Karpas-422 (cell line): Measurements from ENCODE around the gene TAS2R20. TPM values are rescaled to one million over a fixed set of nuclear protein-coding genes. Genes with fewer than 3 reads are reported as not detected.

Experiments
- DNase-seq: peaks from one replicate; pipeline ENCODE4 v3.0.0-alpha.2; 2015
- H2AFZ ChIP-seq: fragments of 200-600 bp; sonication (generic); 2 replicates; pipeline ENCODE4 v1.6.1; 2014; ENCODE audit warnings: antibody characterized with exemption, low read length, mixed read lengths
- H3K27ac ChIP-seq: fragments of 200-600 bp; sonication (generic); 2 replicates; pipeline ENCODE4 v1.5.1; 2014; ENCODE audit warnings: mild to moderate bottlenecking, low read length, moderate library complexity
- H3K27me3 ChIP-seq: fragments of 200-600 bp; sonication (generic); 2 replicates; pipeline ENCODE4 v1.6.1; 2014; ENCODE audit warnings: low read length, mixed read lengths
- H3K36me3 ChIP-seq: fragments of 200-600 bp; sonication (generic); 2 replicates; pipeline ENCODE4 v1.6.1; 2014; ENCODE audit warnings: low read length, mixed read lengths; ENCODE audit not compliant: insufficient read depth
- H3K4me1 ChIP-seq: fragments of 200-600 bp; sonication (generic); 2 replicates; pipeline ENCODE4 v1.6.1; 2014; ENCODE audit warnings: mild to moderate bottlenecking, low read length, mixed read lengths
- H3K4me2 ChIP-seq: fragments of 200-600 bp; sonication (generic); 2 replicates; pipeline ENCODE4 v1.6.1; 2014; ENCODE audit warnings: low read length, low read depth, mild to moderate bottlenecking; ENCODE audit not compliant: poor library complexity, severe bottlenecking
- H3K4me3 ChIP-seq: fragments of 200-600 bp; sonication (generic); 2 replicates; pipeline ENCODE4 v1.5.1; 2014; ENCODE audit warnings: mild to moderate bottlenecking, antibody characterized with exemption, low read length, mixed read lengths
- H3K79me2 ChIP-seq: fragments of 200-600 bp; sonication (generic); 2 replicates; pipeline ENCODE4 v1.6.1; 2014; ENCODE audit warnings: mild to moderate bottlenecking, low read length, mixed read lengths
- H3K9ac ChIP-seq: fragments of 200-600 bp; sonication (generic); 2 replicates; pipeline ENCODE4 v1.6.0; 2014; ENCODE audit warnings: low read length
- H3K9me2 ChIP-seq: fragments of 200-600 bp; sonication (generic), shearing (Covaris generic); replicated peaks from 2 replicates; pipeline ENCODE4 v1.6.0; 2014; ENCODE audit warnings: mild to moderate bottlenecking, low read length, moderate library complexity; ENCODE audit not compliant: insufficient read depth
- H3K9me3 ChIP-seq: fragments of 300-700, 200-600 bp; sonication (generic); 2 replicates; pipeline ENCODE4 v1.6.1; 2014; ENCODE audit warnings: low read length, mixed read lengths
- H4K20me1 ChIP-seq: fragments of 200-600 bp; sonication (generic); 2 replicates; pipeline ENCODE4 v1.6.1; 2014; ENCODE audit warnings: mild to moderate bottlenecking, antibody characterized with exemption, low read length, low read depth; ENCODE audit not compliant: insufficient read depth
- total RNA-seq: library from RNA; depleted of rRNA; stranded (reverse); fragments of >200 nt; shearing (Covaris generic); gene quantifications from 2 replicates; pipeline ENCODE4 v1.2.3, GENCODE V29; 2014; ENCODE audit warnings: low replicate concordance

TAS2R20 gene
- total RNA-seq, 1 experiment from 2014 or later: 18.2 TPM

- no peak within 1 kb of the TSS for H3K4me3 ChIP-seq
Measured at GRCh38 chr12:11022520-11022919, 24.4 kb upstream of the TAS2R20 start, which contains the start of gene TAS2R19. Gene TAS2R19 (minus strand): TSS chr12:11022620. CDS start chr12:11022571, 49 bp downstream.

GRCh38 chr12:11016937-11017336 is 18.8 kb upstream of the TAS2R20 start:
- Histone ChIP-seq H4K20me1 (no peaks in the 10 kb centered on the region), H3K36me3 (no peaks in the 10 kb centered on the region), H2AFZ (no peak overlapping the region), H3K4me3 (no peak overlapping the region), H3K9me2 (no peaks in the 10 kb centered on the region), H3K9me3 (no peaks in the 10 kb centered on the region), H3K9ac (no peak overlapping the region), H3K27ac (no peak overlapping the region), H3K4me1 (no peaks in the 10 kb centered on the region), H3K27me3 (no peaks in the 10 kb centered on the region), H3K4me2 (no peak overlapping the region), H3K79me2 (peaks cover 37% of the 10 kb centered on the region)
- DNase-seq: no peak

More at GRCh38 chr12:11022520-11022919, 24.4 kb upstream of the TAS2R20 start, which contains the start of gene TAS2R19:
- Histone ChIP-seq H3K79me2 (peaks cover 41% of the 10 kb centered on the region), H3K4me1 (no peaks in the 10 kb centered on the region), H3K9me3 (no peaks in the 10 kb centered on the region), H3K36me3 (no peaks in the 10 kb centered on the region; the same call in 1 of the 2 replicates), H3K4me2 (no peak within 1 kb of the TSS), H3K27ac (no peak within 1 kb of the TSS), H3K27me3 (no peaks in the 10 kb centered on the region), H2AFZ (no peak within 1 kb of the TSS), H3K9ac (no peak within 1 kb of the TSS), H3K9me2 (no peaks in the 10 kb centered on the region), H4K20me1 (no peaks in the 10 kb centered on the region)
- DNase-seq: no peak

- no peaks in the 10 kb centered on the region for H3K36me3 ChIP-seq
- no peak for DNase-seq
- no peak overlapping the region for H3K9ac ChIP-seq
- H3K9me3 ChIP-seq: no peaks in the 10 kb centered on the region
- no peaks in the 10 kb centered on the region for H4K20me1 ChIP-seq
- peaks cover 35% of the 10 kb centered on the region for H3K79me2 ChIP-seq
- H3K9me2 ChIP-seq: no peaks in the 10 kb centered on the region
- H3K27me3 ChIP-seq: no peaks in the 10 kb centered on the region
- no peak overlapping the region for H2AFZ ChIP-seq
- H3K4me3 ChIP-seq: no peak overlapping the region
- H3K27ac ChIP-seq: no peak overlapping the region
- H3K4me1 ChIP-seq: peaks cover 4% of the 10 kb centered on the region; the same call in 1 of the 2 replicates
- H3K4me2 ChIP-seq: no peak overlapping the region
Measured at GRCh38 chr12:11015775-11016430, 17.8 kb upstream of the TAS2R20 start.

GRCh38 chr12:11014234-11014633 is 16.1 kb upstream of the TAS2R20 start:
- Histone ChIP-seq H3K9ac (no peak overlapping the region), H3K79me2 (peaks cover 26% of the 10 kb centered on the region), H3K27ac (no peak overlapping the region), H4K20me1 (no peaks in the 10 kb centered on the region), H3K27me3 (no peaks in the 10 kb centered on the region), H3K9me3 (no peaks in the 10 kb centered on the region), H3K4me3 (no peak overlapping the region), H3K9me2 (no peaks in the 10 kb centered on the region), H3K36me3 (no peaks in the 10 kb centered on the region), H3K4me1 (peaks cover 6% of the 10 kb centered on the region; the same call in 1 of the 2 replicates), H3K4me2 (no peak overlapping the region), H2AFZ (no peak overlapping the region)
- no peak for DNase-seq

GRCh38 chr12:11007608-11008007 is 9.5 kb upstream of the TAS2R20 start:
- no peak overlapping the region for H2AFZ ChIP-seq
- no peak overlapping the region for H3K4me2 ChIP-seq
- peaks cover 14% of the 10 kb centered on the region for H3K79me2 ChIP-seq
- no peak for DNase-seq
- H3K9me3 ChIP-seq: no peaks in the 10 kb centered on the region
- no peak overlapping the region for H3K9ac ChIP-seq
- no peaks in the 10 kb centered on the region for H3K9me2 ChIP-seq
- no peaks in the 10 kb centered on the region for H3K27me3 ChIP-seq
- H3K4me3 ChIP-seq: no peak overlapping the region
- H3K4me1 ChIP-seq: peaks cover 6% of the 10 kb centered on the region; the same call in 1 of the 2 replicates
- H4K20me1 ChIP-seq: no peaks in the 10 kb centered on the region
- no peaks in the 10 kb centered on the region for H3K36me3 ChIP-seq
- no peak overlapping the region for H3K27ac ChIP-seq

- Histone ChIP-seq H3K4me1 (no peaks in the 10 kb centered on the region), H3K9me3 (no peaks in the 10 kb centered on the region), H3K36me3 (no peaks in the 10 kb centered on the region), H3K27ac (no peak overlapping the region), H3K9ac (no peak overlapping the region), H3K4me3 (no peak overlapping the region), H2AFZ (no peak overlapping the region), H3K27me3 (no peaks in the 10 kb centered on the region), H3K9me2 (no peaks in the 10 kb centered on the region), H3K4me2 (no peak overlapping the region), H4K20me1 (no peaks in the 10 kb centered on the region), H3K79me2 (peaks cover 13% of the 10 kb centered on the region)
- no peak for DNase-seq
Measured at GRCh38 chr12:10994307-10994706, 3.8 kb downstream of the TAS2R20 start.

GRCh38 chr12:10989107-10989506 is 9.0 kb downstream of the TAS2R20 start:
- no peaks in the 10 kb centered on the region for H3K4me1 ChIP-seq
- no peak for DNase-seq
- H2AFZ ChIP-seq: no peak overlapping the region
- H3K4me3 ChIP-seq: no peak overlapping the region
- no peaks in the 10 kb centered on the region for H3K36me3 ChIP-seq
- H3K9me2 ChIP-seq: no peaks in the 10 kb centered on the region
- H3K4me2 ChIP-seq: no peak overlapping the region
- 0 out of 2 replicates have a peak, but pooled peaks cover 6% of the 10 kb centered on the region for H3K79me2 ChIP-seq
- no peak overlapping the region for H3K27ac ChIP-seq
- H3K9ac ChIP-seq: no peak overlapping the region
- no peaks in the 10 kb centered on the region for H3K9me3 ChIP-seq
- H4K20me1 ChIP-seq: no peaks in the 10 kb centered on the region
- no peaks in the 10 kb centered on the region for H3K27me3 ChIP-seq

- Histone ChIP-seq H3K79me2 (0 out of 2 replicates have a peak, but pooled peaks cover 6% of the 10 kb centered on the region), H3K4me2 (no peak within 1 kb of the TSS), H3K27me3 (no peaks in the 10 kb centered on the region), H3K27ac (no peak within 1 kb of the TSS), H3K36me3 (no peaks in the 10 kb centered on the region), H3K9ac (no peak within 1 kb of the TSS), H4K20me1 (no peaks in the 10 kb centered on the region), H3K4me3 (no peak within 1 kb of the TSS), H3K9me3 (no peaks in the 10 kb centered on the region), H3K9me2 (no peaks in the 10 kb centered on the region), H3K4me1 (no peaks in the 10 kb centered on the region), H2AFZ (no peak within 1 kb of the TSS)
- DNase-seq: no peak
Measured at GRCh38 chr12:10986812-10987211, 11.3 kb downstream of the TAS2R20 start, which contains the start of gene TAS2R50. Gene TAS2R50 (minus strand): TSS chr12:10986912. CDS start chr12:10986860, 52 bp downstream.
